Ovary (tissue), 9 donors: ENCODE measurements around the gene ELP2. TPM values are rescaled to one million over a fixed set of nuclear protein-coding genes. Genes with fewer than 3 reads are reported as not detected.

Experiments used
- DNase-seq, 5 donors: peaks; one replicate each; pipeline ENCODE4 v3.0.0-alpha.2; 2019 to 2020
- H3K27ac ChIP-seq, 2 donors: fragments of 200-600 bp; one replicate each; pipeline versions ENCODE4 v1.5.1 to v1.8.0; 2019 to 2022
- H3K27me3 ChIP-seq: fragments of 200-600 bp; one replicate; pipeline ENCODE4 v1.8.0; 2022
- H3K36me3 ChIP-seq: fragments of 200-600 bp; sonication (generic); one replicate; pipeline ENCODE4 v1.5.1; 2019
- H3K4me1 ChIP-seq: one replicate; pipeline ENCODE4 v1.8.1; 2013; ENCODE audit warnings: mild to moderate bottlenecking, moderate library complexity; ENCODE audit not compliant: insufficient read depth
- H3K4me3 ChIP-seq: fragments of 200-600 bp; sonication (generic); one replicate; pipeline ENCODE4 v1.5.1; 2017
- H3K9me3 ChIP-seq, 2 donors: fragments of 200-600 bp in 1 of 2; sonication (generic) in 1 of 2; one replicate each; pipeline versions ENCODE4 v1.5.1 to v1.8.1; 2013 to 2019; ENCODE audit warnings: mild to moderate bottlenecking in 1 of 2, moderate library complexity in 1 of 2
- CTCF ChIP-seq, 3 donors: fragments of 450-650 bp in 2 of 3; fragments of 200-600 bp in 1 of 3; IDR thresholded peaks; one replicate each; pipeline versions ENCODE4 v1.5.1 to v1.8.0; 2016 to 2022; ENCODE audit warnings: antibody characterized with exemption in 3 of 3, mild to moderate bottlenecking in 1 of 3
- EP300 ChIP-seq: sonication (generic); formaldehyde crosslinking; IDR thresholded peaks from one replicate; pipeline ENCODE4 v1.6.1; 2017; ENCODE audit warnings: antibody characterized with exemption
- POLR2A ChIP-seq: fragments of 450-650 bp; IDR thresholded peaks from one replicate; pipeline ENCODE4 v1.6.1; 2017; ENCODE audit warnings: antibody characterized with exemption, mild to moderate bottlenecking, moderate library complexity
- WGBS, 3 donors: extraction: QIAGEN DNeasy Blood & Tissue Kit in 1 of 3; methylation state at CpG; one replicate each; pipeline versions ENCODE4 v1.1.5 to v1.1.7; 2013 to 2017; 5-methylcytosine and 5-hydroxymethylcytosine counted together
- intact Hi-C, 4 donors: fragments of 100-400 bp; cut with DNase I; formaldehyde crosslinking; loops; one replicate each; pipeline versions ENCODE4 v1.11.0 to v1.15.1; 2022 to 2023
- polyA plus RNA-seq, 2 donors: library from polyadenylated mRNA; stranded (reverse); fragments of 200-250 nt in 1 of 2; fragments of 350-450 nt in 1 of 2; fragmentation: Illumina TruSeq in 1 of 2; extraction: RNeasy Lipid Tissue Mini Kit (QIAGEN cat#74804) in 1 of 2; gene quantifications; one replicate each; pipeline ENCODE4 v1.2.3, GENCODE V29; 2013 to 2014
- total RNA-seq, 7 donors: library from RNA; depleted of rRNA in 2 of 7; stranded (reverse); fragments of >200 nt in 2 of 7; fragmentation: NEBNext Ultra II Directional in 3 of 7; extraction: Animal tissue kit (Norgen Biotek cat#: 25700) in 3 of 7; gene quantifications; one replicate each; pipeline versions ENCODE4 v1.1.0 to v1.2.4, GENCODE V29; 2016 to 2023
- donor health status: DM: no; HTN: no; CAD: no; lungs with moderate emphysema.
- donor health status: DM: no; HTN: no; CAD: no.
- donor health status: Bipolar disorder and iron deficiency.
- donor health status: DM: yes; HTN: yes; CAD: no.
- donor health status: DM: no; HTN: no; CAD: no.
- donor health status: DM: yes; HTN: yes; CAD: no.

The ELP2 gene
- total and polyA plus RNA-seq, 9 donors = 63.6 to 144 (median 105) TPM

DNA sequence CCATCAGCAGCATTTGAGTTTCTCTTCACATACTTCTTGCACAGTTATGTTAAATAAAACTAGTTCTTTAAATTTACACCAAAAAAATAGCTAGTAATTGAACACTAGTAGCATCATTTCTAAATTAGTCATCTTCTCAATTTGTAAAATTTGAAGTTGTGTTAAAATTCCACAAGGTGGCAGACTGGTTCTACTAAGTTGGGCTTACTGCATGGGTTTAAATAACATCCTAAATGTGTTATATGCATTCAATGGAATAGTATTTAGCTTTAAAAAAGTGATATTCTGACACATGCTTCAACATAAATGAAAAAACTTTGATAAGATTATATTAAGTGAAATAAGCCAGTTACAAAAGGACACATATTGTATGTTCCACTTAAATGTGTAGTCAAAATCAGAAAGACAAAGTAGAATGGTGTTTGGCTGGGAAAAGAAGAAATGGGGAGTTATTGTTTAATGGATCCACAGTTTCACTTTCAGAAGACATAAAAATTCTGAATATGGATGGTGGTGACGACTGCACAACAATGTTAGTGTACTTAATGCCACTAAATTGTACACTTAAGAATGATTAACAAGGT is 33.7 kb upstream of the ELP2 start:
- TF ChIP-seq POLR2A = no peak
- TF ChIP-seq CTCF (IDR thresholded peaks at IDR 0.05) = peak; percentile 39 to 69 (median 49)
- Histone ChIP-seq H3K4me3 (no peak overlapping the region), H3K27me3 (no peaks in the 10 kb centered on the region), H3K9me3 (no peaks in the 10 kb centered on the region), H3K36me3 (no peaks in the 10 kb centered on the region), H3K4me1 (no peaks in the 10 kb centered on the region), H3K27ac (no peak overlapping the region)
- intact Hi-C loops = loop anchor here in 3 of 4 donors (5.0 to 10.0 kb wide), 3 partner anchors 186 to 649 kb away; partner anchors contain the start of gene FHOD3 (in 1 of the 3)
- DNase-seq = no peak
- WGBS, 3 donors = 25 to 26% (median 25%) methylated on average over 1 of the region's 1 CpG

DNA sequence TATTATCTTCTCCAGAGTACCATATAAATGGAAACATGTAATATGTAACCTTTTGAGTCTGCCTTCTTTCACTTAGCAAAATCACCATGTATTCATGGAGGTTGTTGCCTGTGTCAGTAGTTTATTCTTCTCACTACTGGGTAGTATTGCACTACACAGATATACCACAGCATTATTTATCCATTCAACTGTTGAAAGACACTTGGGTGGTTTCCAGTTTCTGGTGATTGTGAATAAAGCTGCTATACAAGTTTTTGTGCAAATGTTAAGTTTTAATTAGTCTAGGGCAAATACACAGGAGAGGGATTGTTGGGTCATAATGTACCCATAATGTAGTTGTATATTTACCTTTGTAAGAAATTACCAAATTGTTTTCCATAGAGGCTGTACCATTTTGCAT is 32.7 kb upstream of the ELP2 start:
- TF ChIP-seq EP300 (no peak), POLR2A (no peak), CTCF (IDR thresholded peaks at IDR 0.05) (no peak)
- DNase-seq = no peak
- Histone ChIP-seq H3K9me3 (no peaks in the 10 kb centered on the region), H3K36me3 (no peaks in the 10 kb centered on the region), H3K27ac (no peak overlapping the region), H3K4me1 (no peaks in the 10 kb centered on the region), H3K4me3 (no peak overlapping the region), H3K27me3 (no peaks in the 10 kb centered on the region)
- intact Hi-C loops = loop anchor here in 3 of 4 donors (5.0 to 10.0 kb wide), 3 partner anchors 185 to 648 kb away; partner anchors contain the start of gene FHOD3 (in 1 of the 3)

DNA sequence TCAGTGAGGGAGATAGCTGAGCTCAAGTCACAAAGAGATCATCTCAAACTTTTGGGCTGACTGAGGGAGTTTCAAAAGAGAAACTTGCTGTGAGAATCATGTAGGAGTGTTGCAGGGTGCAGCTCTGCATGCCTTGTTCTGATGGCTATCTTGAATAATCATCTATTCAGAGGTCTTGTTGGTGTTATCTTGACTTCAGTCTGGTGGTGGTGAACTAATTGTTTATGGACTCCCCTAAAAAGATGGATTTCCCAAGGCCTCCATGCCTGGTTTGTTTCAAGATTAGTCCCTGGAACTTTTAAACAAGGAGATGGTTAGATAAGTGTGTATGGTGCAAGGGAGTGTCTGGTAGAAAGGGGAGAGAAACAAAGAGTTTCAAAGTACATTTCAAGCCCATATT is 30.4 kb upstream of the ELP2 start:
- intact Hi-C loops = loop anchor here in 3 of 4 donors (5.0 to 10.0 kb wide), 3 partner anchors 183 to 645 kb away; partner anchors contain the start of gene FHOD3 (in 1 of the 3)
- no peak overlapping the region for H3K4me3 ChIP-seq
- TF ChIP-seq POLR2A (no peak), EP300 (no peak)
- DNase-seq = no peak
- H3K27me3 ChIP-seq = no peaks in the 10 kb centered on the region
- no peaks in the 10 kb centered on the region for H3K36me3 ChIP-seq
- H3K27ac ChIP-seq = no peak overlapping the region
- H3K4me1 ChIP-seq = no peaks in the 10 kb centered on the region
- no peaks in the 10 kb centered on the region for H3K9me3 ChIP-seq

GRCh38 chr18:36101943-36102342 is 27.8 kb upstream of the ELP2 start:
- Histone ChIP-seq H3K4me1 (no peaks in the 10 kb centered on the region), H3K36me3 (no peaks in the 10 kb centered on the region), H3K27ac (no peak overlapping the region), H3K4me3 (no peak overlapping the region), H3K9me3 (no peaks in the 10 kb centered on the region), H3K27me3 (no peaks in the 10 kb centered on the region)
- 92 to 94% (median 92%) methylated on average over 7 of the region's 7 CpGs for WGBS, 3 donors
- intact Hi-C loops = loop anchor here in 1 of 4 donors (5.0 kb wide), 1 partner anchor 180 kb away; no protein-coding TSS in a partner anchor
- DNase-seq = no peak
- TF ChIP-seq EP300 = no peak
- no peak for TF ChIP-seq CTCF (IDR thresholded peaks at IDR 0.05)
- TF ChIP-seq POLR2A = no peak

GRCh38 chr18:36104749-36105148 is 24.9 kb upstream of the ELP2 start:
- Histone ChIP-seq H3K36me3 (no peaks in the 10 kb centered on the region), H3K4me1 (no peaks in the 10 kb centered on the region), H3K27ac (no peak overlapping the region), H3K4me3 (no peak overlapping the region), H3K9me3 (no peaks in the 10 kb centered on the region), H3K27me3 (no peaks in the 10 kb centered on the region)
- TF ChIP-seq CTCF (IDR thresholded peaks at IDR 0.05) = no peak
- no peak for TF ChIP-seq POLR2A
- no peak for TF ChIP-seq EP300
- intact Hi-C loops = loop anchor here in 2 of 4 donors (5.0 kb wide), 2 partner anchors 168 to 178 kb away; no protein-coding TSS in a partner anchor
- WGBS, 3 donors = 86 to 97% (median 91%) methylated on average over 2 of the region's 2 CpGs
- no peak for DNase-seq
